ENCODE data around the gene FKBP10.

Gene FKBP10

DNA sequence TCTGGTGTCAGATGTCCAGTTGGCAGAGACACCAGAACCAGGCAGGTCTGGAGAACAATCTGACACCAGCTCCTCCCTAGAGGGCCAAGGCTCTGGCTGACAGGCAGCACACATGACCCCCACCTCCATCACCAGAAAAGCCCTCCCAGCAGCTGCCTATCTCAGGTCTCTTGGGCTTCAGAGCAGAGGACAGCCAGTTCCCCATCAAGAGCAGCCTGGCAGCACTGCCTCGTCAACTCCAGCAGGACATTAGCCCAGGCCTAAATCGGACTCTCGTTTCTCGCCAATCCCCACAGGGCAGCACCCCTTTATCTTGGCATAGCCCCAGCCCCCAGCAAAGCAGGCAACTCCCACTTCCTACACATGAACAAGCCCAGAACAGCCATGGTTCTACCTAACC is 30.7 kb upstream of the FKBP10 start:
- DNase-seq (ENCODE audit: low read depth in 2 of 2, low spot score in 1 of 2): no peak

DNA sequence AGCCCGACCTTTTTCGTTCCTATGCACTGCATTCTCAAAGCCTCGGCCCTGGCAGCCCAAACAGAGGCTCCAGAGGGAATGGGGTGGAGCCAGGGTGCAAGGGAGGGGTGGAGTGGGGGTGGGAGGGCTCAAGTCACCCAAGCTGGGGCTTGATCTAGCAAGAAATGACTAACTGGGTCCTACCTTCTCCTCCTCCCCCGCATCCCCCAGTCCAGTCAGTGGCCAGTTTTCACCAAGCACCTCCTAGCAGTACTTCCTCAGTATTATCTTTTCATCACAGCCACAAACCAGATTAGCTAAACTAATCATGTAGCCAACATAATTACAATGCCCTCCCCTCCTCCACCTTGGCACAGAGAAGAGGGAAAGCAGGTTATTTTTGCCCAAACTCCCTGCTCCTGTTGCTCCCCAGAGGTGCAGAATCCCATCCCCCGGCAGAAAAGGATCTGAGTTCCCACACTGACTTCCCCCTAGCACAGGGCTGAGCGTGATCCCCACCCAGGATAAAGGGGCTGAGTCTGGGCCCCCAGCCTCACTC is 28.5 kb upstream of the FKBP10 start:
- no peak for DNase-seq (ENCODE audit: low read depth in 2 of 2, low spot score in 1 of 2)

DNA sequence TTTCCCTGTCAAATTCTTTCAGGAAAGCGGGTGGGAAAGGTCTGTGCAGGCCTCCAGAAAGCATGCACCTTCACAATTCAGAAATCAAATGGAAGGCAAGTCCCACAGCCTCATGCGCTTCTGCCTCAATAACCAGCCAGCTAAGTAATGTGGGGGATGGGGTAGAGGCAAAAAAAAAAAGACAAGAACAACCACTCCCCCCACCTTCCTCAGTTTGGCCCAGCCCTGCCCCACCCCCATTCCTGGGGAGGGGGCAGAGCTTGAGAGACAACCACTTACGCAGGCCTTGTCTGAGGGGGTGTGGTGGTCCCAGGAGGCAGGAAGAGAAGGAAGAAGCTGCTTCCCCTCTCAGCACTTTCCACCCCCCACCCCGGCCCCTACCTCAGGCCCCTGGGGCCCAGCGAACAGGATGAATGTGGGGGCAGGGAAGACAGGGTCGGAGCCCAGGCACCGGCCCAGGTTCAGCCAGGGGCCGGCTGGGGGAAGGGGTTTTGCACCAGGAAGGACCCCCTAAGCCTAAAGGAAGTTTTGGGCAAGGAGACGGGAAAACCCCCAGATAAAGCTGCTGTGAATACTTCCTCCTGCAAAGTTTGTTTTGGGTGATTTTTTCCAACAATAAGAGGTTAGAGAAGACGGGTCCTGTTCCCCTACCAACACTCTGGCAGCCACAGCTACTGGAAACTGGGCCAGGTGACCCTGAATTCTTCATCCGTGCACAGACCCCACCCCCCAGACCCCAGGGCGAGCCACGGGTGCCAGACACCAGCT is 27.5 kb upstream of the FKBP10 start:
- no peak for DNase-seq (ENCODE audit: low read depth in 2 of 2, low spot score in 1 of 2)

DNA sequence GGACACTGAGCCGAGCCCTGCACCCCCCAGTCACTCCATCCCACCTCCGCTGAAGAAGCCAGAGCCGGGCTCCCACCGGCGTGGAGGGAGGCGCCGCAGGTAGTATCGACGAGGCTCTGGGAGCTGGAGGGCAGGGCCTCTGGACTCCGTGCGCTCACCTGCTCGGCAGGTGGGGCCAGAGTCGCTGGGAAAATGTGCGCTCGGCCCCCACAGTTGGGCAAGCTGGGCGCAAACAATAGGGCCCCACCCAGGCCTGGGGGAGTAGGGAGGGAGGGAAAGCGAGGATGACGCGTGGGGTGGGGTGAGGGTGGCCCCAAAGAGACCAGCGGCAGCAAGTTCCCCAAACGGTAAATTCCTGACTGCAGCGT is 27.0 kb upstream of the FKBP10 start:
- no peak for DNase-seq (ENCODE audit: low read depth in 2 of 2, low spot score in 1 of 2)

DNA sequence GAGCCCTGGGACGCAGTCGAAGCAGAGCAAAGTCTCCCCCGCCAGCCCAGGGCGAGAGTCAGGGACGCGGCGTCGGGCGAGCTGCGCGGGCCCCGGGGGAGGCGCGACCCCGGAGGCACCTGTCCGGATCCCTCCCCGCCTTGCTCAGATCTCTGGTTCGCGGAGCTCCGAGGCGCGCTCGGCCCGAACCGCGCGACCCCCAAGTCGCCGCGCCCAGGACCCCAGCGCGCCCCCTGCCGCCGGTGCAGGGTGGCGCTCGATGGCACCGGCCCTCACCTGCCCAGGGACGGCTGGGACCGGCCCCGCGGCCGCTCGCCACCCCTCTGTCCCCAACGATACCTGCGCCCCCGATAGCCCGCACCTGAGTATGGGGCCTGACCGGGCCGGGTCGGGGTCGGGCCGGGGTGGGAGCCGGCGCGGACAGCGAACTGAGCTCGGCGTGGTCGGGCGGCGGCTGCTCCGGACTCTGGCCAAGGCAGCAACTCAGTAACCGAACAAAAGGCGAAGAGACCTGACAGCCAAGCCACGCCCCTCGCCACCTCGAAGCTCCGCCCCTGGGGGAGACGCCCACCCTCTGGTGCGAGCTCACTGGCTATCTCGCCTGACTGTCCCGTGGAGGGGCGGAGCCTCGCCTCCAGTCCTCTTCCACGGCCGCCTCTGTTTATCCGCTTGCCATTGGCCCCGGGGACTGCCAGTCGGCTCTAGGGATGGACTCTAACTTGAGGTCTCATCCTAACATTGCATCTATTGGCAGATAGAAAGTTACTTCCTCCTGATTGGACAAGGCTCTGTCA is 26.4 kb upstream of the FKBP10 start, which contains the start of gene JUP:
JUP (minus strand) TSS at position 485 of the 794 bp plus-strand sequence. CDS start 14,857 bp downstream, outside the sequence.
- peak; percentile 61 to 70 for DNase-seq (ENCODE audit: low read depth in 2 of 2, low spot score in 1 of 2)

DNA sequence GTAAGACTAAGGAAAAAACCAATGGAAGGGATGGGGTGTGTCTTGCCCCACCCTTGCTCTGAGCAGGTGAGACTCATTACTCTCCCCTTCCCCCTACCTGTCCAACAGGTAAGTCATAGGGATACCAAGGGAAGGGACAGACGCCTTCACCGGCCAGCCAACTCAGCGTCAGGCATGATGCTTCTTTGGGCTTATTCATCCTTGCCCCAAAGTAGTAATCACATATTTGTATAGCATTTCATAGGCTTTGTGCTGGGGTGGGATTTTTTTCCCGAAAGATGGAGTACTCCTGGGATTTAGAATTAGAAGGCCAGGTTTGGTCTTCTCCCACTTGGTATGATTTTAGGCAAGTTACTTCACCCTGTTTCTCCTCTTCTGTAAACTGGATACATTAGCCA is 25.8 kb upstream of the FKBP10 start:
- no peak for DNase-seq (ENCODE audit: low read depth in 2 of 2, low spot score in 1 of 2)

DNA sequence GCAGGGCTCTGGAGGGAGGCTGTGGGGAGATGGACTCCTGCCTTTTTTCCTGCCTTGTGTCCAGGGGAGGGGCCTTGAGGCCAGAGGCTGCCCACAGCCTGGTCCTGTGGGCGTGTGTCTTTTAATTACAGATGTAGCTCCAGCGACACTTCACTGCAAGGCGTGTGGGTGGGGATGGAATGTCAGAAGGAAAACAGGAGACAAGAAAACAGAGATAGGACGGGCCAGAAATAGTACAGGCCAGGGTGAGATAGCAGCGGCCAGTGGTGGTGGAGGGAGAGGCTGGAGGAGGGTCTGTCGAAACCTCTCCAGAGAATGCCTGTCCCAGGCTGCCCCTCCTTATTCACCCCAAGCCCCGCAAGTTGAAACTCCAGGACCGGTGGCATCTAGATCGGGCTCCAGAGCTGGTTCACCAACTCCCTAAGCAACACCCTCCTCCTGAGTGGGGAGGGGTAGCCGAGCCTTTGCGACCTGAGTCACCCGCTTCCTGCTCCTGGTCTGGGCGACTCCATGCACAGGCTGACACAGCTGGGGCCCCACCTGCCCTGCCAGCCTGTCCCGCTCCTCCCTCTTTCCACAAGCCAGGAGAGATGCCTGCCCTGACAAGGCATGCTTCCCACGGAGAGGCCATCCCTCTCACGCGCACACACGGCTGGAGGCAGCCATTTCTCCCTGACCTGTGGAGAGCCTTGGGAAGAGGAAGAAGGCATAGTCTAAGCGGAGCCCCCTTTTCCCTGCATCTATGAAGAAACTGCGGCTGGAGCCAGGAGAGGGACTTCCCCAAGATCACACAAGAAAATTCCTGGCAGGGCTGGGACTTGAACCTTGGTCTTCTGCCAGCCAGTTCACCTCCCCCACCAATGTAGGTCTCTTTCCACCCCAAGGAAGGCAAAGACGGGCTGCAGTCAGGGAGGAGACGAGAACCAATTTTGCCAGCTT is 19.7 kb upstream of the FKBP10 start:
- no peak for DNase-seq (ENCODE audit: low read depth in 2 of 2, low spot score in 1 of 2)

DNA sequence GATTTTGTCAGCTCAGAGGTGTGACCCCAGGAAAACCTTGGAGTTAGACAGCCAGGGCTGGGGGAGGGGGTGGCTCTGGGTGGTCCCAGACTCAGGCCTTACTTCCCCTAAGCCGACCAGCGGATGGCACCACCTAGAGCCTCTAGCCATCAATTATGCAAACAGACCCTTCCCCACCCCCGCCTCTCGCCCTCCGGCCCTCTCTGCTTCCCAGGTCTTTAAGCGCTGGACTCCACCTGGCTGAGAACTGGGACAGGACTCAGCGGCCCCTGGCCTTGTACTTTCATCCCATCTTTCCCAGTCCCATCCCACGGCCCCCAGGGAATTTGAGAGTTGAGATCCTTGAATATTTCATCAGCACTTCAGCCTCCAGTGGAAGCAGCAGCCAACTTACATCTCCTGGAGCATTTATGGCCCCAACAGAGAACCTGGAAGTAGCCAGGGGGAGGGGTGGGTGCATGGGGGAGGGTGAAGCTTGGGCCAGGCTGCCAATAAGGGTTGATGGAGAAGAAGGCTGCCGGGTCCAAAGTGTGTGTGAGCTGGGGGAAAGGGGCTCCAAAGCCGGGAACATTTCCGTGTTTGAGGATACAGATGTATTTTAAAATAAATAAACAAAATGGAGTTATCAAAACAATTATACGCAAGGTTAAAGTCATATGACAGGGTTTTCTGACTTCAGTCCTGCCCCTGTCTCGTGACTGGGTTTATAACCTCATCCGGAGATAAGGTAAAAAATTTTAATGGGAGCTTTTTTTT is 18.8 kb upstream of the FKBP10 start:
- no peak for DNase-seq (ENCODE audit: low read depth in 2 of 2, low spot score in 1 of 2)

DNA sequence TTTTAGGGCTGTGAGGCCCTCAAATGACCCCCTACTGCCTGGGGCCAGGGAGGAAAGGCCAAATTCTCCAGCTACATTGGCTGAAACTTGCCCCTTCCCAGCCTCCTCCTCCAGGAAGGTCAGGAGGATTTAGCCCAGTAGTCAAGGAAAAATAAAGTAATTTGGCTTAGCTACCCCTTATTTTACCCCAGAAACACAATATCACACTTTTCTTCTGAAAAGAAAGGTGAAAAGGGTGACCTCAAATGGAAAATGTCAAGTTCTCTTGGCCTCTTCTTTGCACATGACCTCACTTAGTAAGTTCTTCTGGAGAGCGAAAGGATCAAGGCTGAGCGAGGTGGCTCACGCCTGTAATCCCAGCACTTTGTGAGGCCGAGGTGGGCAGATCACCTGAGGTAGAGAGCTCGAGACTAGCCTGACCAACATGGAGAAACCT is 18.2 kb upstream of the FKBP10 start:
- no peak for DNase-seq (ENCODE audit: low read depth in 2 of 2, low spot score in 1 of 2)

DNA sequence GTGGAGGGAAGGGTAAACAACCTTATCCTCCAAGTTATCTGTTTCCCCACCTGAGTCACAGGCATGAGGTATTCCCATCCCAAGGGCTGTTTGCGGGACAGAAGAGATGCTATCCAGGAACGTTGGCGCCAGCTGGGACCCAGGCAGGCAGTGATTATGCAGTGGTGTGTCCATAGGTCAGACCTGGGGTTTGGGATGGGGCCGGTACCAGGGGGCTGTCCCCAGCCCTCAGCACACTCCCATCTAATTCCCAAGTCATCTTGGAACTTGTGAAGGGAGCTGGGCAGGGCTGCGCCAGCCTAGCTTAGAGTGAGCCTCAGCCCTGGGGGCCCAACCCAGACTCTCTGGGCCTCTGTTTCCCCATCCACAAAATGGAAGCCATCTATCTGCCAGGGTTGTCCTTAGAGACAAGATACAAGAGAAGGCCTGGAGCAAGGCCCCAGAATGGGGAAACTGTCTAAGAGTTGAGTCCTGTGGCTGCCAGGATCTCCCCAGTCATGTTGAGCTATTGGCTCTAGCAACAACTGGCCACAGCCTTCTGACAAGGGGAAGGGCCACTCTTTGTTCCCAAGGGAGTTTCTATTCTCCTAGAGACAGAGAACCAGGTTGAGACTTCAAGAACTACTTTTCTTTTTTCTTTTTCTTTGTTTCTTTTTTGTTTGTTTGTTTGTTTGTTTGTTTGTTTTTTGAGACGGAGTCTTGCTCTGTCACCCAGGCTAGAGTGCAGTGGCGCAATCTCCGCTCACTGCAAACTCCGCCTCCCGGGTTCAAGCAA is 16.5 kb upstream of the FKBP10 start:
- no peak for DNase-seq (ENCODE audit: low read depth in 2 of 2, low spot score in 1 of 2)

DNA sequence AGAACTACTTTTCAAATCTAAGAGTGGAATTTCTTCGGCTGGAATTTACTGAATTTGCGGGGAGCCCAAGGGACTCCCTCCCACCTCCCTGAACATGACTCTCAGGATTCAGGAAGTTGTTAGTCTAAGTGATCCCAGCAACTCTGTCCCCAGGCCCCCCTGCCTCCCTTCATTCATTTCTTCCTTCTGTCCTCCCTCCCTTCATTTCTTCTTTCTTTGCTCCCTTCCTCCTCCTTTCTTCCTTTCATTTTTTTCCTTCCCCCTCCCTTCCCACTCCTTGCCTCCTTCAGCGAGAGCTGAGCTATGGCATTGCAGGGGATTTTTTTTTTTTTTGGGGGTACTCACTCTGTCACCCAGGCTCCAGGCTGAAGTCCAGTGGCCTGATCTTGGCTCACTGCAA is 15.4 kb upstream of the FKBP10 start:
- no peak for DNase-seq (ENCODE audit: low read depth in 2 of 2, low spot score in 1 of 2)

DNA sequence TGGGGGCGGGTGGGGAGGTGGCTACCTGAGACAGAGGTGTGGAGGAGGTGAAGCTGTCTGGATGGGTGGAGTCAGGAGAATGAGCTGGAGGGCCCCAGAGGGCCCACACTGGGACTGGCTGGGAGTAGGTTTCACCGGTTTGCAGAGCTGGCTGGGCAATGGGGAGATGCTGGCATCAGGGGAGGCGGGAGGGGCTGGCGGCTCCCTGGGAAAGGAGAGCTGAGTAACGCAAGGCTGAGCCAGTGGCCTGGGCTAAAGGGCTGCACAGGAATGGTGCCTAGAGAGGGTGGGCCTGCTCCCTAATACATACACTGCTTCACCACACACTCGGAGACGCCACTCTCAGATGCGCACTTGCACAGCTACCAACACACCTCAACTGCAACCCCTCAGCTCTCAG is 13.4 kb upstream of the FKBP10 start:
- no peak for DNase-seq (ENCODE audit: low read depth in 2 of 2, low spot score in 1 of 2)

DNA sequence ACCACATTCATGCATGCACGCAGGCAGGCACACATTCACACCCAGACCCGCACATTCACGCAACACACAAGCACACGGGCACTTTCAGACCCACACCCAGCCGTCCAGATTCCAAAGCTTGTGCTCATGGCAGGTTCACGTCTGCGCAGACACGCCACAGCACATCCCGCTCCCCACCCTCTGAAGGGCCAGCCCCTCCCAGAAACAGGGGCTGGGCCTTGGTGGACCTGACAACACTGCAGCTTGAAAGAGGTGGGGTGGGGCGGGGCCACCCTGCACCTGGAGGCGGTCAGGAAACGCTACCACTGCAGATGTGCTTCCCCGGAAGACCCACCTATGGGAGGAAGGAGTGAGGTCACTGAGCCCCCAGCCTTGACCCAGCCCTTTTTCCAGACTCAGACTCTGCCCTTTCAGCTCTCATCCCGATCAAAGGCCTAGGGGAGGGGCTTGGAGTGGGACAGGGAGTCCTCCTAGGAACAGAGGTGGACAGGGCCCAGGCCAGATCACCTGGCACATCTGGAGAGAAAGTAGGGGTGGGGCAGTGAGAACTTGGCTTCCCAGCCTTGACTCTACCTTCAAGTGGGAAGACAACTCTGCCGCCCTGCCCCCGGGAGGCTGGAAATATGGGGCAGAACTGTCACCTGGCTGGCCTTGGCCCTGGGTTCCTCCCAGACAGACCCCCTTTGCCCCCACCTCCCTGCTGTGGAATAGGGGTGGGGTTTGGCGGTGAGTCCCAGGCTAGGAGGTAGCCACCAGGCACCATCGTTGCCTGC is 12.0 kb upstream of the FKBP10 start:
- no peak for DNase-seq (ENCODE audit: low read depth in 2 of 2, low spot score in 1 of 2)

DNA sequence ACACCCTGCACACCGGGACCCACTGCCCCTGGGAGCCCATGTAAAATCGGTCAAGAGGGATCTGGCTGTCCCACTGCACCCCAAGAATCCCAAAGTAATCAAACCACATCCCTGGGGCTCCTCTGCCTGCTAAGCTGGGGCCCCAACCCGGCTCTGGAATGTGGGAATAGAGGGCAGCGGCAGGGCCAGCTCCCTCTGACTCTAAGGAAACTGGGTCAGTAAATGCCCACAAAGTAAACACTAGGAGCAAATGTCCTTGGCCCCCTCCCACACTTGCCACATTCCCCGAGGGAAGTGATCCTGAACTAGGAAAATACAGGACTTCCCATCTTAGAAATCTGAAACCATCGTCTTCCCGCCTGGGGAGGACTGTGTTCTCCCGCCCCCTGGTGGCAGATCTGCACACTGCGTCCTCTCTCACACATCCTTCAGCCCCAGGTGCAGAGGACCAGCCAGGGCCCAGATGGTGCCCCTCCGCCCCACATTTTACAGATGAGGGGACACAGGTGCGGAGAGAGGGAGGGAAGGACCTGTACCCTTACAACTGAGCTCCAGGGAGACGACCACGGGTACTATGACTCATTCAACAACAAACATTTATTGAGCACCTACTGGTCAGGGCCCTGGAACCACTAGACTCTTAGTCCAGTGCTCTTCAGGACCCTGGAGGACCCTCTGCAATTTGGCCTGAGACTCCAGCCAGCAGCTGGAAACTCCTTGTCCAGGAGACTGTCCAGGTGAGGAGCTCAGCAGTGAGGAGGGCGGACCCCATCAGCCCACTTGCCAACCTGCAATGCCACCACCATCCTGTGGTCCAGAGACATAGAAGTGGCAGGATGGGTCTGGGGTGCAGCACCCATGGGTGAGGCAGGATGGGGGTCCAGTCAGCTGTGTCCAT is 11.2 kb upstream of the FKBP10 start:
- DNase-seq (ENCODE audit: low read depth in 2 of 2, low spot score in 1 of 2): peak; percentile 54 to 58

DNA sequence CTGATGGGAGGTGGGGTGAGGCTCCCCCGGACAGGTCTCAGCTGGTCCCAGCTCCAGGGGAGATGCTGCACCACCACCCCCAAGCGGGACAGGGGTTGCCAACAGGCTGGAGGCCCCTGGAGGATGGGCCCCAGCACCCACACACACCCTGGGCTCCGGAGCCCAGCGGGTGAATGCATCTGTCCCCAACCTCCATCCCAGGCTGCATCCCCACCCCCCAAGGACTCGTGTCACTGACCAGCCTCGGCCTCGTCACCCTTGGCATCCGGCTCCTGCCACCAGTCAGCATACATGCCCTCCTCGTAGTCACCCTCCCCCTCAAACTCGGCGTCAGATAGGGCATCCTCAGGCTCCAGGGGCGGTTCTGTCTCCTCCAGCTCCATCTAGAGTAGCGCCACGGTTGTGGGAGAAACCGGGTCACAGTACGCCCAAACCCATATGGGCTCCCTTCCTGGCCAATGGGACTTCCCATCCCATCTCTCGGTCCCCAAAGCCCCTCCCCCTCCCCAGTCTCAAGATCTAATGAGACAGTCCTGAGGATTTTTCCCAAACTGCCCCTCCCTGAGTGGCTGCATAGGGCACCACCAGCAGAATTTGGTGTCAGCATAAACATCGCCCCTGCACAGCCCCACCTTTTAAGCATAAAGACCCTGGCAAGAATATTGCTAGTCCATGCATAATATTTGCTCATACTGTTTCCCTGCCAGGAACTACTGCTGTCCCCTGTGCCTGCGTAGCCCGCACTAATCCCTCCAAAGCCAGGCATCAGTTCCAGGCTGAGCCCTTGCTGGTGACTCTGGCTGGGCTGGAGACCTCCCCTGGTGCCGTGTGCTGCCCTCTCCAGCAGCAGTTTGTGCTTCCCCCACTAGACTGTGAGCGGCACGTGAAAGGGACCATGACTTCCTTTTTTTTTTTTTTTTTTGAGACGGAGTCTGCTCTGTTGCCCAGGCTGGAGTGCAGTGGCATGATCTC is 9.5 kb upstream of the FKBP10 start:
- DNase-seq (ENCODE audit: low read depth in 2 of 2, low spot score in 1 of 2): no peak

DNA sequence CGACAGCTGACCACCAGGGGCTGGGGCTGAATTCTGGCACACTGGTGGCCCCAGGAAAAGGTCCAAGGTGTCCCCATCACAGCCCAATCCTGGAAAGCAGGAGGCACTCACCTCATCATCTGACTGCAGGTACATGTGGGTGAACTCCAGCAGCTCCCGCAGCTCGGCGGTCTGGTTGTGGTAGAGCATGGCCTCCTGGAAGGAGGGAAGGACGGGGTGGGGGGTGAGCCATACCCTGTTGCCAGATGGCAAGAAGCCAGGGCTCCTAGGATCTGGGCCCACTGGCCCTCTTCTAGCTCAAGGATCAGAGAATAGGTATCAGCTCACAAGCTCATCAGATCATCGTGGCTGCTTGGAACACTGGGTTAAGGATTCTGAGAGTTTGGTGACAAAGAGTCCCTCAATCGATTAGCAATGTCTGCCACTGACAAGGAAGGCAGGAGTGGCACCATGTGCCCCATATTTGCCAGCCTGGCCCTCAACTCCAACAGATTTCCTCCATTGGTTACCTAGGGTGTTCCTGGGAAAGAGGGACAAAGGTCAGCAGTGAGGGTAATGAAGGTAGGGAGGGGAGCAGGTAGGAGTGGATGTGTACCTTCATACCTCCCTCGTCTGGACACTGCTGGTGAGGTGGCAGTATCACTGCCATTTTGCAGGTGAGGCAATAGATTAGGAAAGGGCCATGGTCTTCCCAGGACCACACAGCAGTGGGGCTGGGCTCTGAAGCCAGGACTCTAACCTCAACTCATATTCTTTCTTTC is 5.9 kb upstream of the FKBP10 start:
- DNase-seq (ENCODE audit: low read depth in 2 of 2, low spot score in 1 of 2): no peak

Measured in stimulated activated CD8-positive, alpha-beta memory T cell treated with anti-CD3 and anti-CD28 coated beads, Interleukin-4, amount 100 ng/mL, for 1 hour (primary cell).